ENCODE data around the gene P2RX6.
"Not testable (repeated sequence)": the region's sequence is repeated elsewhere in the genome, so short reads cannot be mapped to it uniquely, and the experiment has no call there.

The P2RX6 gene

GRCh38 chr22:21052715-21053459, 37.9 kb downstream of the P2RX6 start:
- no peak for DNase-seq (ENCODE audit: low read depth, low spot score)

- no peak for DNase-seq (ENCODE audit: low read depth, low spot score)
These were observed 39.2 kb downstream of the P2RX6 start for GRCh38 chr22:21054046-21054713.

GRCh38 chr22:21054714-21055563, 40.0 kb downstream of the P2RX6 start:
- no peak for DNase-seq (ENCODE audit: low read depth, low spot score)

- DNase-seq (ENCODE audit: low read depth, low spot score) = no peak
These were observed 40.5 kb downstream of the P2RX6 start for GRCh38 chr22:21055564-21055834.

- DNase-seq (ENCODE audit: low read depth, low spot score) = no peak
These were observed 40.9 kb downstream of the P2RX6 start for GRCh38 chr22:21055880-21056319.

GRCh38 chr22:21060363-21060762, 45.4 kb downstream of the P2RX6 start:
- not testable (repeated sequence) for DNase-seq (ENCODE audit: low read depth, low spot score)

- DNase-seq (ENCODE audit: low read depth, low spot score) = not testable (repeated sequence)
These were observed 46.8 kb downstream of the P2RX6 start for GRCh38 chr22:21061660-21062321.

GRCh38 chr22:21064425-21064824, 49.5 kb downstream of the P2RX6 start:
- DNase-seq (ENCODE audit: low read depth, low spot score) = not testable (repeated sequence)

GRCh38 chr22:21064917-21065864, 50.2 kb downstream of the P2RX6 start:
- no peak for DNase-seq (ENCODE audit: low read depth, low spot score)

GRCh38 chr22:21067075-21067900, 52.3 kb downstream of the P2RX6 start:
- no peak for DNase-seq (ENCODE audit: low read depth, low spot score)

GRCh38 chr22:21067901-21068680, 53.1 kb downstream of the P2RX6 start:
- DNase-seq (ENCODE audit: low read depth, low spot score) = no peak

- DNase-seq (ENCODE audit: low read depth, low spot score) = no peak
These were observed 53.8 kb downstream of the P2RX6 start for GRCh38 chr22:21068681-21069276.

GRCh38 chr22:21069375-21069774, 54.4 kb downstream of the P2RX6 start:
- DNase-seq (ENCODE audit: low read depth, low spot score) = no peak

GRCh38 chr22:21070690-21071615, 56.0 kb downstream of the P2RX6 start:
- DNase-seq (ENCODE audit: low read depth, low spot score) = no peak

GRCh38 chr22:21071796-21072195, 56.8 kb downstream of the P2RX6 start:
- not testable (repeated sequence) for DNase-seq (ENCODE audit: low read depth, low spot score)

- no peak for DNase-seq (ENCODE audit: low read depth, low spot score)
These were observed 58.1 kb downstream of the P2RX6 start for GRCh38 chr22:21073023-21073422.

- DNase-seq (ENCODE audit: low read depth, low spot score) = no peak
These were observed 58.5 kb downstream of the P2RX6 start for GRCh38 chr22:21073482-21073881.
